GM23248 (cell line): ENCODE data around the gene TOM1.
"Not testable (repeated sequence)": the region's sequence is repeated elsewhere in the genome, so short reads cannot be mapped to it uniquely, and the experiment has no call there.

ENCODE experiments used
- EZH2 ChIP-seq: fragments of 200-600 bp; sonication (generic); IDR thresholded peaks from 2 replicates; pipeline ENCODE4 v1.6.1; 2018; ENCODE audit warnings: antibody characterized with exemption, mild to moderate bottlenecking; ENCODE audit not compliant: insufficient read depth, poor library complexity, severe bottlenecking
- EZH2phosphoT487 ChIP-seq: fragments of 200-600 bp; sonication (generic); IDR thresholded peaks from 2 replicates; pipeline ENCODE4 v1.6.1; 2018; ENCODE audit warnings: antibody characterized with exemption, moderate library complexity, mild to moderate bottlenecking, low read depth; ENCODE audit not compliant: insufficient read depth

DNA sequence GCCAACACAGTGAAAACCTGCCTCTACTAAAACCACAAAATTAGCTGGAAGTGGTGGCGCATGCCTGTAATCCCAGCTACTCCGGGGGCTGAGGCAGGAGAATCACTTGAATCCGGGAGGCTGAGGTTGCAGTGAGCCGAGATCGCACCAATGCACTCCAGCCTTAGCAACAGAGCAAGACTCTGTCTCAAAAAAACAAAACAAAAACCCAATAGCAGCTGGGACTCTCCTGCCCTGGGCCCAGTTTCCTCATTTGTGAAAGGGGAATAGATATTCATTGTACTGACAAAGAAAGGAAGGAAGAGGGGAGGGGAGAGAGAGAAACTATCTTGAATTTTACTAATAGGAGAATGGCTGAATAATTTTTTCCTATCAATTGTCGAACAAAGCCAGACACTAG lies 96.9 kb downstream of the TOM1 start:
- TF ChIP-seq EZH2phosphoT487, EZH2: not testable (repeated sequence)
